DOHH2 (cell line): ENCODE data around the gene GRAMD2B.

ENCODE experiments used
- H3F3A ChIP-seq: fragments of 200-600 bp; sonication (generic), shearing (Covaris generic); 2 replicates; pipeline ENCODE4 v1.6.0; 2016; ENCODE audit warnings: antibody characterized with exemption, mild to moderate bottlenecking; ENCODE audit not compliant: control insufficient read depth, insufficient read depth
- H3K27ac ChIP-seq: fragments of 200-600 bp; sonication (generic); 2 replicates; pipeline ENCODE4 v1.5.1; 2014; ENCODE audit warnings: low read depth, mild to moderate bottlenecking, low read length, moderate library complexity
- H3K27me3 ChIP-seq: fragments of 200-600 bp; sonication (generic); 2 replicates; pipeline ENCODE4 v1.6.1; 2014; ENCODE audit warnings: mild to moderate bottlenecking, low read length, mixed read lengths; ENCODE audit not compliant: control insufficient read depth
- H3K36me3 ChIP-seq: fragments of 200-600 bp; sonication (generic); 2 replicates; pipeline ENCODE4 v1.6.1; 2014; ENCODE audit warnings: mild to moderate bottlenecking, low read length, moderate library complexity, mixed read lengths; ENCODE audit not compliant: control insufficient read depth
- H3K4me1 ChIP-seq: fragments of 200-600 bp; sonication (generic); 2 replicates; pipeline ENCODE4 v1.6.1; 2014; ENCODE audit warnings: mild to moderate bottlenecking, low read length, mixed read lengths; ENCODE audit not compliant: control insufficient read depth
- H3K4me2 ChIP-seq: fragments of 200-600 bp; sonication (generic); 2 replicates; pipeline ENCODE4 v1.6.0; 2014; ENCODE audit warnings: mild to moderate bottlenecking, low read length, moderate library complexity
- H3K4me3 ChIP-seq: fragments of 200-600 bp; sonication (generic); 2 replicates; pipeline ENCODE4 v1.5.1; 2014; ENCODE audit warnings: mild to moderate bottlenecking, low read length, mixed read lengths
- H3K79me2 ChIP-seq: fragments of 200-600 bp; sonication (generic); 2 replicates; pipeline ENCODE4 v1.6.1; 2014; ENCODE audit warnings: mild to moderate bottlenecking, low read length, mixed read lengths; ENCODE audit not compliant: control insufficient read depth
- H3K9me2 ChIP-seq: fragments of 200-600 bp; sonication (generic); replicated peaks from 2 replicates; pipeline ENCODE4 v1.6.1; 2014; ENCODE audit warnings: mild to moderate bottlenecking, low read length, mixed read lengths; ENCODE audit not compliant: control insufficient read depth
- H3K9me3 ChIP-seq: fragments of 200-600 bp; sonication (generic); 2 replicates; pipeline ENCODE4 v1.6.1; 2014; ENCODE audit warnings: antibody characterized with exemption, low read length, mixed read lengths; ENCODE audit not compliant: control insufficient read depth, insufficient read depth
- H4K20me1 ChIP-seq: fragments of 200-600 bp; sonication (generic); 2 replicates; pipeline ENCODE4 v1.6.0; 2014; ENCODE audit warnings: low read depth, mild to moderate bottlenecking, antibody characterized with exemption, low read length, moderate library complexity; ENCODE audit not compliant: control insufficient read depth, insufficient read depth
- EZH2phosphoT487 ChIP-seq: fragments of 200-600 bp; sonication (generic); IDR thresholded peaks from 2 replicates; pipeline ENCODE4 v1.6.1; 2017; ENCODE audit warnings: borderline replicate concordance, mild to moderate bottlenecking, antibody characterized with exemption, low read length, moderate library complexity, mixed read lengths
- TF ChIP-seq, protein P1 (sequence below): fragments of 200-600 bp; sonication (generic); IDR thresholded peaks from one replicate; pipeline ENCODE4 v1.5.1; 2014; ENCODE audit warnings: antibody characterized with exemption, mild to moderate bottlenecking, low read depth, low read length; ENCODE audit not compliant: poor library complexity, severe bottlenecking

GRAMD2B gene

DNA sequence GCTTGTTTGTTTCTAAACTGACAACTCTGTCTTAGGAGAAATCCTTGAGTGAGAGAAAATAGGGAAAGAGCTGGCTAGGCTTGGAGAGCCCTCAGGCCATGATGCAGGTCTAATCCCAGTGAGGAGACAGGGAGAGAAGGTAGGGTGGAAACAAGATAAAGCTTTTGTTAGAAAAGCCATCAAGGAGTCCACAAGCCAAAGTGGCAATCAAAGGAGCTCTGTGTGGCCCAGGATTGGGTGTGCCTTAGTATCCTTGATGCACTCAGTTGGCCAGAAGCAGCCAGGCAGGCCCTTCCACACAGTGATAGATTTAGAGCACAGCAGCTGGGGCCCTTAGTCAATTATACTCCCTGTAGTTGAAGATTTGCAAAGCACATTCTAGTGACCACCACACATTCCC, 97.9 kb downstream of the GRAMD2B start:
- Histone ChIP-seq H3K27me3 (no peaks in the 10 kb centered on the region), H4K20me1 (no peaks in the 10 kb centered on the region), H3K27ac (no peak overlapping the region), H3K9me3 (no peaks in the 10 kb centered on the region), H3K36me3 (no peaks in the 10 kb centered on the region), H3K9me2 (no peaks in the 10 kb centered on the region), H3K4me2 (no peak overlapping the region), H3F3A (no peaks in the 10 kb centered on the region), H3K4me3 (no peak overlapping the region), H3K4me1 (no peaks in the 10 kb centered on the region), H3K79me2 (no peaks in the 10 kb centered on the region)
- no peak for TF ChIP-seq EZH2phosphoT487
- TF ChIP-seq, protein P1, sequence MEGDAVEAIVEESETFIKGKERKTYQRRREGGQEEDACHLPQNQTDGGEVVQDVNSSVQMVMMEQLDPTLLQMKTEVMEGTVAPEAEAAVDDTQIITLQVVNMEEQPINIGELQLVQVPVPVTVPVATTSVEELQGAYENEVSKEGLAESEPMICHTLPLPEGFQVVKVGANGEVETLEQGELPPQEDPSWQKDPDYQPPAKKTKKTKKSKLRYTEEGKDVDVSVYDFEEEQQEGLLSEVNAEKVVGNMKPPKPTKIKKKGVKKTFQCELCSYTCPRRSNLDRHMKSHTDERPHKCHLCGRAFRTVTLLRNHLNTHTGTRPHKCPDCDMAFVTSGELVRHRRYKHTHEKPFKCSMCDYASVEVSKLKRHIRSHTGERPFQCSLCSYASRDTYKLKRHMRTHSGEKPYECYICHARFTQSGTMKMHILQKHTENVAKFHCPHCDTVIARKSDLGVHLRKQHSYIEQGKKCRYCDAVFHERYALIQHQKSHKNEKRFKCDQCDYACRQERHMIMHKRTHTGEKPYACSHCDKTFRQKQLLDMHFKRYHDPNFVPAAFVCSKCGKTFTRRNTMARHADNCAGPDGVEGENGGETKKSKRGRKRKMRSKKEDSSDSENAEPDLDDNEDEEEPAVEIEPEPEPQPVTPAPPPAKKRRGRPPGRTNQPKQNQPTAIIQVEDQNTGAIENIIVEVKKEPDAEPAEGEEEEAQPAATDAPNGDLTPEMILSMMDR, result no peak

DNA sequence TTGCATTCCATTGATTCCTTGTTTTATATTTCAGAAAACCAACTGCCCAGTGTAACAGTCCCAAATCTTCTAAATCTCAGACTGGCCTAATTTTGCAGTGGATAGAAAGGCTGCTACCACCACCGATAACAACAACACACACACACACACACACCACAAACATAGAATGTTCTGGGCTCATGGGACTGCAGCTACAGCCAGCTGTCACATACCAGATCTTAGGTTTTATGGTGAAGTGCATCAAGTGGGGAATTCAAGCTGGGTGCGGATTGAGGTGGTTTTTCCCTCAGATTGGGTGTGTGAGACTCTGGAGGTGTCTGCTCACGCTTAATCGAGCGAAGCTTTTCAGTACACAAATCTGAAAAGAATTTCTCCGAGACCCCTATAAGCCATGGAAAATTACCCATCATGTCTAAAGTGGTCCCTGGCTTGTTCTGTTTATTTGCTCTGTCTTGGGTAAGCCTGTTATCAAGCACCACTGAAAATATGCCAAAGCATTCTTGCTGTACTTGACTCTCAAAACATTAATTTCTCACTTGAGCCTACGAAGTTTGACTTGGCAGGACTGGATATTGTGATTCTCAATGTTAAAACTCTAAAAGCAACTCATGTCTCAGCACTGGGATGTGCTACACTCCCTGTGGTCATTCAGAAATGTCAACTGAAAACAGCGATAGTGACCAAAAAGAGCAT, 100.8 kb downstream of the GRAMD2B start:
- no peak overlapping the region for H3K27ac ChIP-seq
- no peak overlapping the region for H3K4me2 ChIP-seq
- no peaks in the 10 kb centered on the region for H4K20me1 ChIP-seq
- no peak for TF ChIP-seq EZH2phosphoT487
- TF ChIP-seq, protein P1, result no peak
- no peaks in the 10 kb centered on the region for H3K79me2 ChIP-seq
- no peaks in the 10 kb centered on the region for H3K9me3 ChIP-seq
- no peak overlapping the region for H3K4me3 ChIP-seq
- H3K36me3 ChIP-seq, result no peaks in the 10 kb centered on the region
- H3K4me1 ChIP-seq, result no peaks in the 10 kb centered on the region
- H3K27me3 ChIP-seq, result no peaks in the 10 kb centered on the region
- no peaks in the 10 kb centered on the region for H3K9me2 ChIP-seq
- no peaks in the 10 kb centered on the region for H3F3A ChIP-seq

DNA sequence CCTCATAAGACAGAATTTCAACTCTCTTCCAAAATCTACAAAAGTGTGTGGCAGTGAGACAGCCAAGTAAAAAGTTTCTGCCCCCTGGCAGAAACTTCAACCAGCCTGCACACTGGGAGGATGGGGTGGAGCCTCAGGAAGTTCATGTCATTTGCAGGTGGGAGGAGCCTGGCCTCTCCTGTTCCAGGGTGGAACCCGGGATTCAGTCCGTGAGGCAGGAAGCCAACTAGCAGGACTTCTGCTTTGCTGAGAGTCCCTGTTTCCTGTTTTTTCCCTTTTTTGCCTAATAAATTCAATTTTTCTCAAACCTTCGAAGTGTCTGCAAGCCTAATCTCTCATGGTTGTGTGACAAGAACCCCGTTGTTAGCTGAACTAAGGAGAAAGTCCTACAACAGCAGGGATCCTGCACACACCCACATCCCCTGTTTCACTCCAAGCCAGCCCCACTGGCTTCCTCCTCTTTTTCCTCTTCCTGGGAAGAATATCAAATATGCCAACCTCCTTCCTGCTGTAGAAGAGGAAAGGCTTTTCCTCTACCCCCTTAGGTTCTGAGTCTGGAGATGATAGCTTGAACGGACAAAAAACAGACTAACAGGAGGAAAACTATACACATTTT, 102.5 kb downstream of the GRAMD2B start:
- no peaks in the 10 kb centered on the region for H3K36me3 ChIP-seq
- no peaks in the 10 kb centered on the region for H3K9me3 ChIP-seq
- H3K4me3 ChIP-seq, result no peak overlapping the region
- H3K27ac ChIP-seq, result no peak overlapping the region
- no peaks in the 10 kb centered on the region for H3K27me3 ChIP-seq
- H3K9me2 ChIP-seq, result no peaks in the 10 kb centered on the region
- TF ChIP-seq, protein P1, result no peak
- TF ChIP-seq EZH2phosphoT487, result no peak
- no peaks in the 10 kb centered on the region for H3F3A ChIP-seq
- H3K4me2 ChIP-seq, result no peak overlapping the region
- H3K79me2 ChIP-seq, result no peaks in the 10 kb centered on the region
- H4K20me1 ChIP-seq, result no peaks in the 10 kb centered on the region
- no peaks in the 10 kb centered on the region for H3K4me1 ChIP-seq
